ENCODE results near the gene SLAIN2. TPM values are rescaled to one million over a fixed set of nuclear protein-coding genes. Genes with fewer than 3 reads are reported as not detected.

Gene SLAIN2
- total RNA-seq, 1 experiment from 2014 or later: 25.5 TPM

GRCh38 chr4:48332661-48333060, 8.7 kb upstream of the SLAIN2 start:
- DNase-seq (ENCODE audit: low spot score): no peak
- in situ Hi-C loops (cut with HindIII; ENCODE audit: low sequenced_read_pairs): no loop called here

- DNase-seq (ENCODE audit: low spot score): no peak
- in situ Hi-C loops (cut with HindIII; ENCODE audit: low sequenced_read_pairs): no loop called here
These were observed 7.7 kb upstream of the SLAIN2 start for GRCh38 chr4:48333587-48333986.

GRCh38 chr4:48334236-48334635, 7.1 kb upstream of the SLAIN2 start:
- no peak for DNase-seq (ENCODE audit: low spot score)
- in situ Hi-C loops (cut with HindIII; ENCODE audit: low sequenced_read_pairs): no loop called here

GRCh38 chr4:48334900-48335384, 6.4 kb upstream of the SLAIN2 start:
- in situ Hi-C loops (cut with HindIII; ENCODE audit: low sequenced_read_pairs): no loop called here
- no peak for DNase-seq (ENCODE audit: low spot score)

- in situ Hi-C loops (cut with HindIII; ENCODE audit: low sequenced_read_pairs): no loop called here
These were observed 5.0 kb upstream of the SLAIN2 start for GRCh38 chr4:48336146-48336870.

GRCh38 chr4:48337731-48338130, 3.6 kb upstream of the SLAIN2 start:
- no peak for DNase-seq (ENCODE audit: low spot score)
- in situ Hi-C loops (cut with HindIII; ENCODE audit: low sequenced_read_pairs): no loop called here

More at GRCh38 chr4:48336146-48336870, 5.0 kb upstream of the SLAIN2 start:
- no peak for DNase-seq (ENCODE audit: low spot score)

GRCh38 chr4:48339642-48340041, 1.7 kb upstream of the SLAIN2 start:
- in situ Hi-C loops (cut with HindIII; ENCODE audit: low sequenced_read_pairs): no loop called here
- no peak for DNase-seq (ENCODE audit: low spot score)

- in situ Hi-C loops (cut with HindIII; ENCODE audit: low sequenced_read_pairs): no loop called here
- DNase-seq (ENCODE audit: low spot score): peak; percentile 13
These were observed 909 bp upstream of the SLAIN2 start for GRCh38 chr4:48340276-48340964.

GRCh38 chr4:48341776-48342605, 662 bp downstream of the SLAIN2 start:
- peak; percentile 30 for DNase-seq (ENCODE audit: low spot score)
- in situ Hi-C loops (cut with HindIII; ENCODE audit: low sequenced_read_pairs): no loop called here

GRCh38 chr4:48342606-48342880, 1.2 kb downstream of the SLAIN2 start:
- in situ Hi-C loops (cut with HindIII; ENCODE audit: low sequenced_read_pairs): no loop called here
- DNase-seq (ENCODE audit: low spot score): no peak

GRCh38 chr4:48343035-48343434, 1.7 kb downstream of the SLAIN2 start:
- in situ Hi-C loops (cut with HindIII; ENCODE audit: low sequenced_read_pairs): no loop called here
- DNase-seq (ENCODE audit: low spot score): no peak

- in situ Hi-C loops (cut with HindIII; ENCODE audit: low sequenced_read_pairs): no loop called here
These were observed 2.2 kb downstream of the SLAIN2 start for GRCh38 chr4:48343551-48343950.

GRCh38 chr4:48345542-48345941, 4.2 kb downstream of the SLAIN2 start:
- in situ Hi-C loops (cut with HindIII; ENCODE audit: low sequenced_read_pairs): no loop called here
- DNase-seq (ENCODE audit: low spot score): no peak

More at GRCh38 chr4:48343551-48343950, 2.2 kb downstream of the SLAIN2 start:
- no peak for DNase-seq (ENCODE audit: low spot score)

- in situ Hi-C loops (cut with HindIII; ENCODE audit: low sequenced_read_pairs): no loop called here
These were observed 5.3 kb downstream of the SLAIN2 start for GRCh38 chr4:48346594-48346993.

GRCh38 chr4:48347282-48347921, 6.1 kb downstream of the SLAIN2 start:
- in situ Hi-C loops (cut with HindIII; ENCODE audit: low sequenced_read_pairs): no loop called here
- DNase-seq (ENCODE audit: low spot score): no peak

More at GRCh38 chr4:48346594-48346993, 5.3 kb downstream of the SLAIN2 start:
- no peak for DNase-seq (ENCODE audit: low spot score)

- in situ Hi-C loops (cut with HindIII; ENCODE audit: low sequenced_read_pairs): no loop called here
- DNase-seq (ENCODE audit: low spot score): no peak
These were observed 9.5 kb downstream of the SLAIN2 start for GRCh38 chr4:48350871-48351270.

GRCh38 chr4:48352793-48353192, 11.5 kb downstream of the SLAIN2 start:
- in situ Hi-C loops (cut with HindIII; ENCODE audit: low sequenced_read_pairs): no loop called here
- DNase-seq (ENCODE audit: low spot score): no peak

- in situ Hi-C loops (cut with HindIII; ENCODE audit: low sequenced_read_pairs): no loop called here
- DNase-seq (ENCODE audit: low spot score): no peak
These were observed 15.0 kb downstream of the SLAIN2 start for GRCh38 chr4:48356355-48356754.

- DNase-seq (ENCODE audit: low spot score): no peak
- in situ Hi-C loops (cut with HindIII; ENCODE audit: low sequenced_read_pairs): no loop called here
These were observed 19.1 kb downstream of the SLAIN2 start for GRCh38 chr4:48360285-48361011.

All from G401 (cell line).